H9 (cell line): ENCODE measurements around the gene CYSLTR2. TPM values are rescaled to one million over a fixed set of nuclear protein-coding genes. Genes with fewer than 3 reads are reported as not detected.

ENCODE experiments used
- DNase-seq: peaks from one replicate; pipeline ENCODE4 v3.0.0-alpha.2; 2017
- H2AFZ ChIP-seq: one replicate; pipeline ENCODE4 v1.6.1; 2013; ENCODE audit warnings: mild to moderate bottlenecking, low read length, control low read depth, moderate library complexity
- H2AK5ac ChIP-seq: 2 replicates; pipeline ENCODE4 v1.6.1; 2013; ENCODE audit warnings: low read length, control low read depth, mixed read lengths; ENCODE audit not compliant: insufficient read length
- H2BK120ac ChIP-seq: one replicate; pipeline ENCODE4 v1.6.1; 2013; ENCODE audit warnings: low read depth, mild to moderate bottlenecking, low read length, control low read depth, inconsistent platforms; ENCODE audit not compliant: poor library complexity, severe bottlenecking
- H2BK12ac ChIP-seq: 2 replicates; pipeline ENCODE4 v1.6.1; 2013; ENCODE audit warnings: low read length, control low read depth, mixed read lengths, low read depth; ENCODE audit not compliant: insufficient read length
- H2BK15ac ChIP-seq: 2 replicates; pipeline ENCODE4 v1.6.1; 2013; ENCODE audit warnings: low read depth, low read length, control low read depth
- H2BK20ac ChIP-seq: one replicate; pipeline ENCODE4 v1.6.1; 2013; ENCODE audit warnings: low read depth, mild to moderate bottlenecking, low read length, control low read depth, inconsistent platforms; ENCODE audit not compliant: poor library complexity, severe bottlenecking
- H2BK5ac ChIP-seq: 2 replicates; pipeline ENCODE4 v1.6.1; 2013; ENCODE audit warnings: low read length, control low read depth, mixed read lengths; ENCODE audit not compliant: insufficient read length
- H3K14ac ChIP-seq: 2 replicates; pipeline ENCODE4 v1.6.1; 2013; ENCODE audit warnings: low read length, control low read depth; ENCODE audit not compliant: insufficient read depth
- H3K18ac ChIP-seq: 2 replicates; pipeline ENCODE4 v1.6.1; 2013; ENCODE audit warnings: low read depth, mild to moderate bottlenecking, mixed read lengths, low read length, control low read depth; ENCODE audit not compliant: insufficient read length
- H3K23ac ChIP-seq: 2 replicates; pipeline ENCODE4 v1.6.1; 2013; ENCODE audit warnings: low read length, control low read depth, mixed read lengths, low read depth; ENCODE audit not compliant: insufficient read length
- H3K23me2 ChIP-seq: 2 replicates; pipeline ENCODE4 v1.6.1; 2013; ENCODE audit warnings: low read depth, mild to moderate bottlenecking, mixed read lengths, low read length, control low read depth; ENCODE audit not compliant: insufficient read length, poor library complexity, severe bottlenecking
- H3K27ac ChIP-seq: 2 replicates; pipeline ENCODE4 v1.5.1; 2013; ENCODE audit warnings: low read length, control low read depth, mixed read lengths, low read depth; ENCODE audit not compliant: insufficient read length
- H3K27me3 ChIP-seq: 2 replicates; pipeline ENCODE4 v1.6.1; 2013; ENCODE audit warnings: low read length, control low read depth, inconsistent platforms; ENCODE audit not compliant: insufficient read depth
- H3K4ac ChIP-seq: 2 replicates; pipeline ENCODE4 v1.6.1; 2013; ENCODE audit warnings: low read depth, mild to moderate bottlenecking, control low read depth, inconsistent platforms, low read length, moderate library complexity
- H3K4me1 ChIP-seq: 2 replicates; pipeline ENCODE4 v1.6.1; 2013; ENCODE audit warnings: low read length, control low read depth, inconsistent platforms; ENCODE audit not compliant: insufficient read depth
- H3K4me2 ChIP-seq: 2 replicates; pipeline ENCODE4 v1.6.1; 2013; ENCODE audit warnings: low read length, control low read depth, mixed read lengths; ENCODE audit not compliant: insufficient read length, insufficient read depth
- H3K56ac ChIP-seq: 2 replicates; pipeline ENCODE4 v1.6.1; 2013; ENCODE audit warnings: low read depth, mild to moderate bottlenecking, mixed read lengths, low read length, control low read depth; ENCODE audit not compliant: insufficient read length
- H3K79me1 ChIP-seq: 2 replicates; pipeline ENCODE4 v1.6.1; 2013; ENCODE audit warnings: low read depth, mild to moderate bottlenecking, moderate library complexity, low read length, control low read depth, inconsistent platforms; ENCODE audit not compliant: insufficient read depth, poor library complexity, severe bottlenecking
- H3K79me2 ChIP-seq: 2 replicates; pipeline ENCODE4 v1.6.1; 2013; ENCODE audit warnings: low read length, control low read depth, inconsistent platforms; ENCODE audit not compliant: insufficient read depth
- H3K9ac ChIP-seq: 2 replicates; pipeline ENCODE4 v1.6.1; 2013; ENCODE audit warnings: low read length, control low read depth, mixed read lengths; ENCODE audit not compliant: insufficient read length; ENCODE audit errors: extremely low read depth
- H3K9me3 ChIP-seq: one replicate; pipeline ENCODE4 v1.6.1; 2013; ENCODE audit warnings: low read depth, low read length, inconsistent platforms; ENCODE audit not compliant: control insufficient read depth
- H3T11ph ChIP-seq: one replicate; pipeline ENCODE4 v1.6.1; 2013; ENCODE audit warnings: mild to moderate bottlenecking, low read length, control low read depth, inconsistent platforms
- H4K20me1 ChIP-seq: one replicate; pipeline ENCODE4 v1.6.1; 2013; ENCODE audit not compliant: control insufficient read depth, insufficient read length, insufficient read depth
- H4K5ac ChIP-seq: 2 replicates; pipeline ENCODE4 v1.6.1; 2013; ENCODE audit warnings: low read depth, mild to moderate bottlenecking, mixed read lengths, low read length, control low read depth; ENCODE audit not compliant: insufficient read length
- H4K8ac ChIP-seq: replicated peaks from 2 replicates; pipeline ENCODE4 v1.6.1; 2013; ENCODE audit warnings: low read length, control low read depth, mixed read lengths, low read depth; ENCODE audit not compliant: insufficient read length
- H4K91ac ChIP-seq: 2 replicates; pipeline ENCODE4 v1.6.1; 2013; ENCODE audit warnings: low read depth, mild to moderate bottlenecking, moderate library complexity, mixed read lengths, low read length, control low read depth; ENCODE audit not compliant: insufficient read length
- H3K27ac Mint-ChIP-seq, 3 experiments: 2 replicates in 2 of 3; 3 replicates in 1 of 3; pipeline ENCODE4 v1.8.0; 2020 to 2021; ENCODE audit warnings: mixed read lengths in 3 of 3, mild to moderate bottlenecking in 1 of 3, moderate library complexity in 1 of 3
- H3K27me3 Mint-ChIP-seq: 2 replicates; pipeline ENCODE4 v1.8.0; 2021; ENCODE audit warnings: low read depth, mild to moderate bottlenecking, moderate library complexity, mixed read lengths
- H3K36me3 Mint-ChIP-seq, 3 experiments: 2 replicates in 2 of 3; 3 replicates in 1 of 3; pipeline ENCODE4 v1.8.0; 2020 to 2021; ENCODE audit warnings: low read depth in 3 of 3, mixed read lengths in 3 of 3; ENCODE audit not compliant: insufficient read depth in 1 of 3
- H3K4me1 Mint-ChIP-seq, 2 experiments: 2 replicates each; pipeline ENCODE4 v1.8.0; 2020; ENCODE audit warnings: mixed read lengths in 2 of 2
- H3K4me3 Mint-ChIP-seq, 2 experiments: 2 replicates in 1 of 2; 3 replicates in 1 of 2; pipeline ENCODE4 v1.8.0; 2020 to 2021; ENCODE audit warnings: mild to moderate bottlenecking in 2 of 2, mixed read lengths in 2 of 2, moderate library complexity in 1 of 2
- H3K9me3 Mint-ChIP-seq, 2 experiments: 2 replicates in 1 of 2; 3 replicates in 1 of 2; pipeline ENCODE4 v1.8.0; 2020; ENCODE audit warnings: mild to moderate bottlenecking in 2 of 2, mixed read lengths in 2 of 2, moderate library complexity in 1 of 2
- WGBS: extraction: QIAGEN DNeasy Blood & Tissue Kit; methylation state at CpG from one replicate; pipeline ENCODE4 v1.1.7; 2013; ENCODE audit warnings: missing lambda C conversion rate, low lambda C conversion rate, mixed read lengths; ENCODE audit not compliant: insufficient read length; ENCODE audit errors: extremely low coverage; 5-methylcytosine and 5-hydroxymethylcytosine counted together
- total RNA-seq: library from RNA; stranded (reverse); gene quantifications from 2 replicates; pipeline ENCODE4 v1.2.1, GENCODE V29; 2021
- TF ChIP-seq, protein P1 (sequence below): fragments of 200-600 bp; sonication (generic); conservative IDR thresholded peaks from 3 replicates; pipeline ENCODE4 v1.8.0; 2021; ENCODE audit warnings: antibody characterized with exemption, mild to moderate bottlenecking

Gene CYSLTR2
- total RNA-seq, 1 experiment from 2014 or later: not detected

DNA sequence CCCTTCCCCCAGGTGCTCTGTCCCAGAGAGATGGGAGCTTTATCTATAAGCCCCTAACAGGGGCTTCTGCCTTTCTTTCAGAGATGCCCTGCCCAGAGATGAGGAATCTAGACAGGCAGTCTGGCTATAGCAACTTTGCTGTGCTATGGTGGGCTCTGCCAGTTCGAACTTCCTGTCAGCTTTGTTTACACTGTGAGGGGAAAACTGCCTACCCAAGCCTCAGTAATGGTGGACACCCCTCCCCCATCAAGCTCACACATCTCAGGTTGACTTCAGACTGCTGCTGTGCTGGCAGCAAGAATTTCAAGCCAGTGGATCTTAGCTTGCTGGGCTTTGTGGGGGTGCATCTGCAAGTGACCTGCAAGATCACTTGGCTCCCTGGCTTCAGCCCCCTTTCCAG, 21.5 kb downstream of the CYSLTR2 start:
- Histone ChIP-seq H3K9ac (no peak overlapping the region), H4K91ac (no peak overlapping the region), H2BK20ac (no peak overlapping the region), H3K4me1 (no peaks in the 10 kb centered on the region), H3K23me2 (no peaks in the 10 kb centered on the region), H3K9me3 (no peaks in the 10 kb centered on the region), H4K5ac (no peak overlapping the region), H2AFZ (no peak overlapping the region), H3T11ph (no peak overlapping the region), H3K4me2 (no peak overlapping the region), H2BK5ac (no peak overlapping the region), H2BK15ac (no peak overlapping the region), H3K27me3 (no peaks in the 10 kb centered on the region), H3K14ac (no peak overlapping the region), H3K23ac (no peak overlapping the region), H3K27ac (no peak overlapping the region), H3K56ac (no peak overlapping the region), H3K4ac (no peak overlapping the region), H3K79me1 (no peaks in the 10 kb centered on the region), H2AK5ac (no peak overlapping the region), H4K20me1 (no peaks in the 10 kb centered on the region), H3K18ac (no peak overlapping the region), H3K79me2 (no peaks in the 10 kb centered on the region), H2BK120ac (no peak overlapping the region), H2BK12ac (no peak overlapping the region), H4K8ac (no peak overlapping the region)
- TF ChIP-seq, protein P1, sequence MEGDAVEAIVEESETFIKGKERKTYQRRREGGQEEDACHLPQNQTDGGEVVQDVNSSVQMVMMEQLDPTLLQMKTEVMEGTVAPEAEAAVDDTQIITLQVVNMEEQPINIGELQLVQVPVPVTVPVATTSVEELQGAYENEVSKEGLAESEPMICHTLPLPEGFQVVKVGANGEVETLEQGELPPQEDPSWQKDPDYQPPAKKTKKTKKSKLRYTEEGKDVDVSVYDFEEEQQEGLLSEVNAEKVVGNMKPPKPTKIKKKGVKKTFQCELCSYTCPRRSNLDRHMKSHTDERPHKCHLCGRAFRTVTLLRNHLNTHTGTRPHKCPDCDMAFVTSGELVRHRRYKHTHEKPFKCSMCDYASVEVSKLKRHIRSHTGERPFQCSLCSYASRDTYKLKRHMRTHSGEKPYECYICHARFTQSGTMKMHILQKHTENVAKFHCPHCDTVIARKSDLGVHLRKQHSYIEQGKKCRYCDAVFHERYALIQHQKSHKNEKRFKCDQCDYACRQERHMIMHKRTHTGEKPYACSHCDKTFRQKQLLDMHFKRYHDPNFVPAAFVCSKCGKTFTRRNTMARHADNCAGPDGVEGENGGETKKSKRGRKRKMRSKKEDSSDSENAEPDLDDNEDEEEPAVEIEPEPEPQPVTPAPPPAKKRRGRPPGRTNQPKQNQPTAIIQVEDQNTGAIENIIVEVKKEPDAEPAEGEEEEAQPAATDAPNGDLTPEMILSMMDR: no peak
- no peak for DNase-seq
- H3K36me3 Mint-ChIP-seq: peaks cover 3 to 4% (median 4%) of the 10 kb centered on the region in 3 experiments; a peak in 4 of 7 replicates
- no CpG with 5 or more reads among the region's 1 CpG for WGBS
- H3K27me3 Mint-ChIP-seq: peaks cover 3% of the 10 kb centered on the region; the same call in 1 of the 2 replicates
- peaks cover 24 to 35% of the 10 kb centered on the region in 2 experiments for H3K9me3 Mint-ChIP-seq
- no peak overlapping the region for H3K4me3 Mint-ChIP-seq
- H3K27ac Mint-ChIP-seq: no peak overlapping the region
- H3K4me1 Mint-ChIP-seq: peaks cover 7 to 13% of the 10 kb centered on the region in 2 experiments
